ENCODE results near the gene DCC.

The DCC gene

GRCh38 chr18:53541924-53542323, 1201.9 kb downstream of the DCC start:
- no peak for DNase-seq

GRCh38 chr18:53543711-53544110, 1203.7 kb downstream of the DCC start:
- no peak for DNase-seq

- DNase-seq = no peak
These were observed 1204.9 kb downstream of the DCC start for GRCh38 chr18:53544917-53545316.

- DNase-seq = no peak
These were observed 1212.0 kb downstream of the DCC start for GRCh38 chr18:53551868-53552426.

- DNase-seq = no peak
These were observed 1213.0 kb downstream of the DCC start for GRCh38 chr18:53553030-53553429.

GRCh38 chr18:53556450-53556849, 1216.5 kb downstream of the DCC start:
- DNase-seq = no peak

GRCh38 chr18:53560546-53560945, 1220.5 kb downstream of the DCC start:
- no peak for DNase-seq

- no peak for DNase-seq
These were observed 1226.6 kb downstream of the DCC start for GRCh38 chr18:53566626-53567025.

GRCh38 chr18:53567929-53568574, 1228.1 kb downstream of the DCC start:
- DNase-seq = no peak
